Upper lobe of right lung (tissue), 1 donor: Measurements from ENCODE around the gene ADIPOR2. TPM values are rescaled to one million over a fixed set of nuclear protein-coding genes. Genes with fewer than 3 reads are reported as not detected.

Experiments
- ATAC-seq: fragments of 200-7000 bp; cut with Tn5 transposase; one replicate; pipeline ENCODE4 v1.9.1; 2020; ENCODE audit warnings: mild to moderate bottlenecking, moderate library complexity
- DNase-seq: peaks from one replicate; pipeline ENCODE4 v3.0.0-alpha.2; 2020
- H3K27ac ChIP-seq: fragments of 200-600 bp; one replicate; pipeline ENCODE4 v1.8.0; 2022
- H3K27me3 ChIP-seq: fragments of 200-600 bp; one replicate; pipeline ENCODE4 v1.8.0; 2022; ENCODE audit warnings: mild to moderate bottlenecking
- H3K36me3 ChIP-seq: fragments of 200-600 bp; one replicate; pipeline ENCODE4 v1.8.0; 2022
- H3K4me1 ChIP-seq: fragments of 200-600 bp; one replicate; pipeline ENCODE4 v1.8.0; 2022
- H3K4me3 ChIP-seq: fragments of 200-600 bp; one replicate; pipeline ENCODE4 v1.8.0; 2022; ENCODE audit warnings: mild to moderate bottlenecking
- H3K9me3 ChIP-seq: fragments of 200-600 bp; one replicate; pipeline ENCODE4 v1.8.0; 2022
- CTCF ChIP-seq: fragments of 200-600 bp; IDR thresholded peaks from one replicate; pipeline ENCODE4 v1.8.0; 2022; ENCODE audit warnings: antibody characterized with exemption
- intact Hi-C: fragments of 100-400 bp; cut with DNase I; formaldehyde crosslinking; loops from one replicate; pipeline ENCODE4 v1.11.0; 2022
- total RNA-seq: library from RNA; stranded (reverse); fragmentation: NEBNext Ultra II Directional; extraction: Animal tissue kit (Norgen Biotek cat#: 25700); gene quantifications from one replicate; pipeline ENCODE4 v1.2.1, GENCODE V29; 2021
- donor health status: DM: no; HTN: yes; CAD: no; lungs with severe emphysema.

Gene ADIPOR2
- total RNA-seq, 1 donor from 2014 or later: 96.0 TPM

- no peak overlapping the region for H3K4me3 ChIP-seq
- DNase-seq: no peak
- ATAC-seq: peak; percentile 26
- no peak overlapping the region for H3K27ac ChIP-seq
- peaks cover 30% of the 10 kb centered on the region for H3K4me1 ChIP-seq
- no peaks in the 10 kb centered on the region for H3K36me3 ChIP-seq
- H3K27me3 ChIP-seq: no peaks in the 10 kb centered on the region
- no peaks in the 10 kb centered on the region for H3K9me3 ChIP-seq
- TF ChIP-seq CTCF: no peak
- intact Hi-C loops: no loop called here
Observed at GRCh38 chr12:1741154-1741949, 50.5 kb downstream of the ADIPOR2 start.

GRCh38 chr12:1744932-1745331 is 54.1 kb downstream of the ADIPOR2 start:
- Histone ChIP-seq H3K36me3 (no peaks in the 10 kb centered on the region), H3K9me3 (peaks cover 12% of the 10 kb centered on the region), H3K27me3 (no peaks in the 10 kb centered on the region), H3K4me3 (no peak overlapping the region), H3K4me1 (peaks cover 21% of the 10 kb centered on the region), H3K27ac (no peak overlapping the region)
- TF ChIP-seq CTCF: no peak
- intact Hi-C loops: no loop called here
- no peak for ATAC-seq
- DNase-seq: no peak

GRCh38 chr12:1747609-1748008 is 56.7 kb downstream of the ADIPOR2 start:
- peaks cover 12% of the 10 kb centered on the region for H3K9me3 ChIP-seq
- no peaks in the 10 kb centered on the region for H3K4me1 ChIP-seq
- intact Hi-C loops: no loop called here
- DNase-seq: no peak
- no peak overlapping the region for H3K4me3 ChIP-seq
- no peak overlapping the region for H3K27ac ChIP-seq
- no peaks in the 10 kb centered on the region for H3K27me3 ChIP-seq
- ATAC-seq: no peak
- no peak for TF ChIP-seq CTCF
- no peaks in the 10 kb centered on the region for H3K36me3 ChIP-seq

- ATAC-seq (no peak), DNase-seq (no peak)
- H3K9me3 ChIP-seq: peaks cover 12% of the 10 kb centered on the region
- H3K4me1 ChIP-seq: no peaks in the 10 kb centered on the region
- no peak overlapping the region for H3K4me3 ChIP-seq
- TF ChIP-seq CTCF: no peak
- no peak overlapping the region for H3K27ac ChIP-seq
- intact Hi-C loops: no loop called here
- H3K36me3 ChIP-seq: no peaks in the 10 kb centered on the region
- H3K27me3 ChIP-seq: no peaks in the 10 kb centered on the region
Observed at GRCh38 chr12:1749019-1749418, 58.1 kb downstream of the ADIPOR2 start.

- H3K4me1 ChIP-seq: no peaks in the 10 kb centered on the region
- H3K27me3 ChIP-seq: no peaks in the 10 kb centered on the region
- intact Hi-C loops: no loop called here
- H3K4me3 ChIP-seq: no peak overlapping the region
- no peak for DNase-seq
- TF ChIP-seq CTCF: no peak
- H3K36me3 ChIP-seq: peaks cover 11% of the 10 kb centered on the region
- H3K27ac ChIP-seq: no peak overlapping the region
- no peak for ATAC-seq
- peaks cover 12% of the 10 kb centered on the region for H3K9me3 ChIP-seq
Observed at GRCh38 chr12:1750300-1750699, 59.4 kb downstream of the ADIPOR2 start.
